ENCODE measurements around the gene TBC1D13. TPM values are rescaled to one million over a fixed set of nuclear protein-coding genes. Genes with fewer than 3 reads are reported as not detected.
A peak's percentile ranks its signal among the peaks of the same experiment; 100 is the strongest.

Gene TBC1D13
- total RNA-seq, 6 donors from 2014 or later = 14.7 to 27.0 (median 19.2) TPM

GRCh38 chr9:128820665-128821583, 33.9 kb downstream of the TBC1D13 start:
- ATAC-seq (ENCODE audit: low FRiP score in 2 of 2) (no peak), DNase-seq (no peak)
- TF ChIP-seq POLR2AphosphoS5 (IDR thresholded peaks at IDR 0.05) = no peak
- TF ChIP-seq EP300 (IDR thresholded peaks at IDR 0.05) = no peak
- no peak for TF ChIP-seq CTCF (IDR thresholded peaks at IDR 0.05)
- no peak for TF ChIP-seq POLR2A (IDR thresholded peaks at IDR 0.05)

GRCh38 chr9:128821584-128822406, 34.7 kb downstream of the TBC1D13 start:
- DNase-seq = no peak
- Histone ChIP-seq H3K27me3 (no peaks in the 10 kb centered on the region), H3K4me3 (no peak overlapping the region), H3K9me3 (no peaks in the 10 kb centered on the region), H3K27ac (no peak overlapping the region), H3K4me1 (peaks cover 12 to 20% (median 13%) of the 10 kb centered on the region in 4 donors), H3K36me3 (peaks cover 6 to 58% (median 51%) of the 10 kb centered on the region in 4 donors)
- TF ChIP-seq POLR2AphosphoS5 (IDR thresholded peaks at IDR 0.05) = no peak
- no peak for TF ChIP-seq POLR2A (IDR thresholded peaks at IDR 0.05)
- TF ChIP-seq CTCF (IDR thresholded peaks at IDR 0.05) = no peak
- ATAC-seq (ENCODE audit: low FRiP score in 2 of 2) = no peak
- WGBS, 2 donors = 92 to 95% methylated on average over 15 to 16 of the region's 16 CpGs

More at GRCh38 chr9:128820665-128821583, 33.9 kb downstream of the TBC1D13 start:
- H3K27ac ChIP-seq = no peak overlapping the region
- H3K4me3 ChIP-seq = no peak overlapping the region
- H3K36me3 ChIP-seq = peaks cover 6 to 49% (median 42%) of the 10 kb centered on the region in 4 donors
- H3K27me3 ChIP-seq = no peaks in the 10 kb centered on the region
- peaks cover 12 to 20% (median 13%) of the 10 kb centered on the region in 4 donors for H3K4me1 ChIP-seq
- 90% methylated on average over 24 of the region's 24 CpGs for WGBS, 2 donors
- no peaks in the 10 kb centered on the region for H3K9me3 ChIP-seq

- 96 to 97% methylated on average over 11 to 17 of the region's 22 CpGs for WGBS, 2 donors
- DNase-seq (peak in 1 of 2 donors; percentile 66), ATAC-seq (ENCODE audit: low FRiP score in 2 of 2) (no peak)
- Histone ChIP-seq H3K9me3 (no peaks in the 10 kb centered on the region), H3K27ac (no peak overlapping the region), H3K36me3 (peaks cover 6 to 64% (median 56%) of the 10 kb centered on the region in 4 donors), H3K4me3 (no peak overlapping the region), H3K4me1 (peaks cover 12 to 20% (median 13%) of the 10 kb centered on the region in 4 donors), H3K27me3 (no peaks in the 10 kb centered on the region)
- TF ChIP-seq POLR2AphosphoS5 (IDR thresholded peaks at IDR 0.05) (no peak), CTCF (IDR thresholded peaks at IDR 0.05) (no peak)
These were observed 35.5 kb downstream of the TBC1D13 start for GRCh38 chr9:128822407-128823042.

GRCh38 chr9:128823362-128823902, 36.4 kb downstream of the TBC1D13 start:
- H3K4me1 ChIP-seq = peaks cover 11 to 17% (median 13%) of the 10 kb centered on the region in 4 donors
- H3K27me3 ChIP-seq = no peaks in the 10 kb centered on the region
- no peak for ATAC-seq (ENCODE audit: low FRiP score in 2 of 2)
- TF ChIP-seq EP300 (IDR thresholded peaks at IDR 0.05) = no peak
- no peak for TF ChIP-seq POLR2A (IDR thresholded peaks at IDR 0.05)
- no peak for TF ChIP-seq POLR2AphosphoS5 (IDR thresholded peaks at IDR 0.05)
- TF ChIP-seq CTCF (IDR thresholded peaks at IDR 0.05) = no peak
- DNase-seq = peak in 1 of 2 donors; percentile 75
- H3K27ac ChIP-seq = no peak overlapping the region
- H3K9me3 ChIP-seq = no peaks in the 10 kb centered on the region
- H3K36me3 ChIP-seq = peaks cover 6 to 64% (median 56%) of the 10 kb centered on the region in 4 donors
- WGBS, 2 donors = 86 to 89% methylated on average over 4 to 19 of the region's 19 CpGs
- H3K4me3 ChIP-seq = no peak overlapping the region

Data from upper lobe of left lung (tissue), 6 donors.